ENCODE data around the gene ACSF3. TPM values are rescaled to one million over a fixed set of nuclear protein-coding genes. Genes with fewer than 3 reads are reported as not detected.

ACSF3 gene
- total RNA-seq, 1 experiment from 2014 or later = 30.8 TPM

DNA sequence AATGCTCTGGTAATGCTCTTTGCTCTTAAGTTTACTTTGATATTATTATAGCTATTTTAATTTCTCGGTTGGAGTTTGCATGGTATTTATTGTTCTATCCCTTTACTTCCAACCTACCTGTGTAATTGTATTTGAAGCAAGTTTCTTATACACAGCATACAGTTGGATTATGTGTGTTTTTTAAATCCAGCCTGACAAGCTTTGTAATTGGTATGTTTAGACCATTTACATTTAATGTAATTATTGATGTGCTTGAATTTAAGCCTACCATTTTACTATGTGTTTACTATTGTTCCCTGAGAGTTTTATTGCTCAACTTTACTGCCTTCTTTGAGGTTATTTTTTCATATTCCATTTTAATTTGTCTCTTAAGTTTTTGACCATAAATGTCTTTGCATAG, 35.7 kb downstream of the ACSF3 start:
- no peaks in the 10 kb centered on the region for H3K4me1 ChIP-seq (ENCODE audit: control insufficient read depth, insufficient read depth, low read length)
- ChIA-PET CTCF (no interaction called here), POLR2A (no interaction called here)
- DNase-seq (ENCODE audit: low read depth, low spot score) (no peak), ATAC-seq (no peak)
- TF ChIP-seq, protein P1, sequence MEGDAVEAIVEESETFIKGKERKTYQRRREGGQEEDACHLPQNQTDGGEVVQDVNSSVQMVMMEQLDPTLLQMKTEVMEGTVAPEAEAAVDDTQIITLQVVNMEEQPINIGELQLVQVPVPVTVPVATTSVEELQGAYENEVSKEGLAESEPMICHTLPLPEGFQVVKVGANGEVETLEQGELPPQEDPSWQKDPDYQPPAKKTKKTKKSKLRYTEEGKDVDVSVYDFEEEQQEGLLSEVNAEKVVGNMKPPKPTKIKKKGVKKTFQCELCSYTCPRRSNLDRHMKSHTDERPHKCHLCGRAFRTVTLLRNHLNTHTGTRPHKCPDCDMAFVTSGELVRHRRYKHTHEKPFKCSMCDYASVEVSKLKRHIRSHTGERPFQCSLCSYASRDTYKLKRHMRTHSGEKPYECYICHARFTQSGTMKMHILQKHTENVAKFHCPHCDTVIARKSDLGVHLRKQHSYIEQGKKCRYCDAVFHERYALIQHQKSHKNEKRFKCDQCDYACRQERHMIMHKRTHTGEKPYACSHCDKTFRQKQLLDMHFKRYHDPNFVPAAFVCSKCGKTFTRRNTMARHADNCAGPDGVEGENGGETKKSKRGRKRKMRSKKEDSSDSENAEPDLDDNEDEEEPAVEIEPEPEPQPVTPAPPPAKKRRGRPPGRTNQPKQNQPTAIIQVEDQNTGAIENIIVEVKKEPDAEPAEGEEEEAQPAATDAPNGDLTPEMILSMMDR (IDR thresholded peaks at IDR 0.05) = no peak
- no peak for TF ChIP-seq POLR2AphosphoS5 (IDR thresholded peaks at IDR 0.05; ENCODE audit: low read depth, low read length)
- TF ChIP-seq TCF7L2 (IDR thresholded peaks at IDR 0.05; ENCODE audit: low read depth, low read length) = no peak
- no peak for TF ChIP-seq SIN3A (IDR thresholded peaks at IDR 0.05; ENCODE audit: borderline replicate concordance, insufficient read depth, low read depth, low read length)
- TF ChIP-seq, protein P2, sequence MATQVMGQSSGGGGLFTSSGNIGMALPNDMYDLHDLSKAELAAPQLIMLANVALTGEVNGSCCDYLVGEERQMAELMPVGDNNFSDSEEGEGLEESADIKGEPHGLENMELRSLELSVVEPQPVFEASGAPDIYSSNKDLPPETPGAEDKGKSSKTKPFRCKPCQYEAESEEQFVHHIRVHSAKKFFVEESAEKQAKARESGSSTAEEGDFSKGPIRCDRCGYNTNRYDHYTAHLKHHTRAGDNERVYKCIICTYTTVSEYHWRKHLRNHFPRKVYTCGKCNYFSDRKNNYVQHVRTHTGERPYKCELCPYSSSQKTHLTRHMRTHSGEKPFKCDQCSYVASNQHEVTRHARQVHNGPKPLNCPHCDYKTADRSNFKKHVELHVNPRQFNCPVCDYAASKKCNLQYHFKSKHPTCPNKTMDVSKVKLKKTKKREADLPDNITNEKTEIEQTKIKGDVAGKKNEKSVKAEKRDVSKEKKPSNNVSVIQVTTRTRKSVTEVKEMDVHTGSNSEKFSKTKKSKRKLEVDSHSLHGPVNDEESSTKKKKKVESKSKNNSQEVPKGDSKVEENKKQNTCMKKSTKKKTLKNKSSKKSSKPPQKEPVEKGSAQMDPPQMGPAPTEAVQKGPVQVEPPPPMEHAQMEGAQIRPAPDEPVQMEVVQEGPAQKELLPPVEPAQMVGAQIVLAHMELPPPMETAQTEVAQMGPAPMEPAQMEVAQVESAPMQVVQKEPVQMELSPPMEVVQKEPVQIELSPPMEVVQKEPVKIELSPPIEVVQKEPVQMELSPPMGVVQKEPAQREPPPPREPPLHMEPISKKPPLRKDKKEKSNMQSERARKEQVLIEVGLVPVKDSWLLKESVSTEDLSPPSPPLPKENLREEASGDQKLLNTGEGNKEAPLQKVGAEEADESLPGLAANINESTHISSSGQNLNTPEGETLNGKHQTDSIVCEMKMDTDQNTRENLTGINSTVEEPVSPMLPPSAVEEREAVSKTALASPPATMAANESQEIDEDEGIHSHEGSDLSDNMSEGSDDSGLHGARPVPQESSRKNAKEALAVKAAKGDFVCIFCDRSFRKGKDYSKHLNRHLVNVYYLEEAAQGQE (IDR thresholded peaks at IDR 0.05; ENCODE audit: insufficient read depth in 1 of 2, low read depth in 2 of 2, low read length in 1 of 2) = no peak
- in situ Hi-C loops (cut with HindIII; ENCODE audit: low pct_unique_long_range_greater_than_20kb, low sequenced_read_pairs) (no loop called here), intact Hi-C loops (cut with micrococcal nuclease; ENCODE audit: unreplicated experiment) (no loop called here)
- H3K27ac ChIP-seq (ENCODE audit: low read length) = no peak overlapping the region
- no peak overlapping the region for H3K4me3 ChIP-seq (ENCODE audit: low read depth in 2 of 2, low read length in 2 of 2)
- H3K36me3 ChIP-seq (ENCODE audit: control insufficient read depth, insufficient read depth, low read length) = no peaks in the 10 kb centered on the region
- BruUV-seq (replicated peaks) = no TSS peak
- H3K9me3 ChIP-seq (ENCODE audit: control insufficient read depth, insufficient read depth, low read depth, low read length) = peaks cover 10% of the 10 kb centered on the region; the same call in 1 of the 2 replicates
- H3K27me3 ChIP-seq (ENCODE audit: control insufficient read depth, insufficient read depth, low read length) = no peaks in the 10 kb centered on the region

DNA sequence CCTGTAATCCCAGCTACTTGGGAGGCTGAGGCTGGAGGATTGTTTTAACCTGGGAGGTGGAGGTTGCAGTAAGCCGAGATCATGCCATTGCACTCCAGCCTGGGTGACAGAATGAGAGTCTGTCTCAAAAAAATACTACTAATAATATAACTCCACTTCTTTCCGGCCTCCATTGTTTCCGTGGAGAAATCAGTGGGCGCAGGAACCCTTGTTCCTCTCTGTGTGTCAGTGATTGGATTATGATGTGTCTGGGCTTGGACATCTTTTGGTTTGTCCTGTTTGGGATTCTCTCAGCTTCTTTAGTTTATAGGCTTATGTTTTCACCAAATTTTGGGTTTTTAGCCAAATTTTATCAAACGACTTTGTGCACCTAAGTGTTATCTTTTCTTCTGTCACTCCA, 36.8 kb downstream of the ACSF3 start:
- ChIA-PET CTCF (no interaction called here), POLR2A (no interaction called here)
- Histone ChIP-seq H3K27me3 (ENCODE audit: control insufficient read depth, insufficient read depth, low read length) (no peaks in the 10 kb centered on the region), H3K36me3 (ENCODE audit: control insufficient read depth, insufficient read depth, low read length) (no peaks in the 10 kb centered on the region), H3K9me3 (ENCODE audit: control insufficient read depth, insufficient read depth, low read depth, low read length) (peaks cover 10% of the 10 kb centered on the region; the same call in 1 of the 2 replicates), H3K4me3 (ENCODE audit: low read depth in 2 of 2, low read length in 2 of 2) (no peak overlapping the region), H3K4me1 (ENCODE audit: control insufficient read depth, insufficient read depth, low read length) (no peaks in the 10 kb centered on the region), H3K27ac (ENCODE audit: low read length) (no peak overlapping the region)
- TF ChIP-seq, protein P1 (IDR thresholded peaks at IDR 0.05) = no peak
- no peak for TF ChIP-seq POLR2AphosphoS5 (IDR thresholded peaks at IDR 0.05; ENCODE audit: low read depth, low read length)
- no peak for TF ChIP-seq TCF7L2 (IDR thresholded peaks at IDR 0.05; ENCODE audit: low read depth, low read length)
- no peak for TF ChIP-seq SIN3A (IDR thresholded peaks at IDR 0.05; ENCODE audit: borderline replicate concordance, insufficient read depth, low read depth, low read length)
- TF ChIP-seq, protein P2 (IDR thresholded peaks at IDR 0.05; ENCODE audit: insufficient read depth in 1 of 2, low read depth in 2 of 2, low read length in 1 of 2) = no peak
- no peak for DNase-seq (ENCODE audit: low read depth, low spot score)
- in situ Hi-C loops (cut with HindIII; ENCODE audit: low pct_unique_long_range_greater_than_20kb, low sequenced_read_pairs) = no loop called here
- intact Hi-C loops (cut with micrococcal nuclease; ENCODE audit: unreplicated experiment) = no loop called here
- no TSS peak for BruUV-seq (replicated peaks)
- no peak for ATAC-seq

All from Panc1 (cell line).